ENCODE data around the gene EZH2. TPM values are rescaled to one million over a fixed set of nuclear protein-coding genes. Genes with fewer than 3 reads are reported as not detected.

Gene EZH2
- total and polyA plus RNA-seq, 2 of the 4 experiments (the other 2 are of a cell fraction): 13.1 to 19.8 TPM

- Histone ChIP-seq H3K27ac (ENCODE audit: insufficient read depth, low read length) (no peak overlapping the region), H3K4me3 (ENCODE audit: insufficient read depth, low read depth, low read length) (no peak overlapping the region), H2BK120ac (ENCODE audit: low read depth, low read length) (no peak overlapping the region), H3K23ac (ENCODE audit: low read depth, low read length) (no peak overlapping the region), H2AK9ac (replicated peaks; ENCODE audit: low read depth, low read length, poor library complexity) (peak overlapping the region; percentile 48), H2BK15ac (ENCODE audit: low read depth, low read length) (no peak overlapping the region), H2BK20ac (ENCODE audit: low read depth, low read length) (no peak overlapping the region), H2BK5ac (ENCODE audit: low read depth, low read length, poor library complexity, severe bottlenecking) (no peak overlapping the region), H3K4me1 (ENCODE audit: control insufficient read depth, insufficient read depth, low read length) (no peaks in the 10 kb centered on the region), H3K14ac (replicated peaks; ENCODE audit: low read depth, low read length) (no peak overlapping the region), H4K5ac (ENCODE audit: low read depth, low read length) (no peak overlapping the region), H3K4me2 (ENCODE audit: low read depth, low read length) (no peak overlapping the region), H3K9me3 (ENCODE audit: control insufficient read depth, insufficient read depth, low read length) (no peaks in the 10 kb centered on the region), H3K18ac (ENCODE audit: low read depth, low read length) (no peak overlapping the region), H4K8ac (ENCODE audit: low read depth in 2 of 2, low read length in 2 of 2) (no peak overlapping the region), H3K9ac (ENCODE audit: low read depth, low read length) (no peak overlapping the region), H3K27me3 (ENCODE audit: control insufficient read depth, insufficient read depth, low read length) (no peaks in the 10 kb centered on the region), H3K9me1 (ENCODE audit: insufficient read depth, low read length) (no peaks in the 10 kb centered on the region), H2AFZ (replicated peaks; ENCODE audit: low read length, poor library complexity) (no peak overlapping the region), H4K20me1 (ENCODE audit: insufficient read depth, low read length) (no peaks in the 10 kb centered on the region; the same call in 1 of the 2 replicates), H3K4ac (ENCODE audit: low read depth, low read length) (no peak overlapping the region), H4K91ac (ENCODE audit: insufficient read depth, low read depth, low read length) (no peak overlapping the region), H2AK5ac (ENCODE audit: low read depth, low read length) (no peak overlapping the region), H3K36me3 (ENCODE audit: control insufficient read depth, insufficient read depth, low read length) (peaks cover 53% of the 10 kb centered on the region), H3K56ac (ENCODE audit: extremely low read depth, insufficient read depth, low read length) (no peak overlapping the region), H3K79me1 (ENCODE audit: low read depth in 1 of 2, low read length in 2 of 2) (no peaks in the 10 kb centered on the region; a peak in 1 of 4 replicates)
- ATAC-seq (ENCODE audit: low read depth) (no peak), DNase-seq (no peak)
- in situ Hi-C loops (cut with MboI; ENCODE audit: low sequenced_read_pairs): no loop called here
- ChIA-PET CTCF (no interaction called here), POLR2A (ENCODE audit: unreplicated experiment) (no interaction called here)
- WGBS, 2 experiments (ENCODE audit: extremely low coverage in 2 of 2, insufficient read length in 1 of 2): no CpG with 5 or more reads among the region's 5 CpGs
- no peak for TF ChIP-seq BHLHE40 (IDR thresholded peaks at IDR 0.05; ENCODE audit: low read depth, low read length)
- no peak for TF ChIP-seq FOS (IDR thresholded peaks at IDR 0.05; ENCODE audit: low read depth, low read length)
- no peak for TF ChIP-seq RFX5 (IDR thresholded peaks at IDR 0.05; ENCODE audit: low read depth, low read length)
- no peak for TF ChIP-seq CEBPB (IDR thresholded peaks at IDR 0.05; ENCODE audit: low read depth, low read length)
- no peak for TF ChIP-seq RCOR1 (IDR thresholded peaks at IDR 0.05; ENCODE audit: insufficient replicate concordance, low read length)
- TF ChIP-seq RAD21 (IDR thresholded peaks at IDR 0.05; ENCODE audit: low read length): no peak
- TF ChIP-seq POLR2A (IDR thresholded peaks at IDR 0.05; ENCODE audit: low read depth, low read length): no peak
- no peak for TF ChIP-seq CTCF (conservative IDR thresholded peaks at IDR 0.05; ENCODE audit: low read depth, low read length)
- TF ChIP-seq CHD1 (IDR thresholded peaks at IDR 0.05; ENCODE audit: low read depth, low read length): no peak
- TF ChIP-seq NFE2L2 (IDR thresholded peaks at IDR 0.05; ENCODE audit: low read depth, low read length): no peak
- no peak for TF ChIP-seq MAFK (IDR thresholded peaks at IDR 0.05; ENCODE audit: low read depth, low read length)
- no peak for TF ChIP-seq USF2 (IDR thresholded peaks at IDR 0.05; ENCODE audit: low read depth, low read length)
- TF ChIP-seq MAZ (IDR thresholded peaks at IDR 0.05; ENCODE audit: borderline replicate concordance, low read depth, low read length): no peak
- TF ChIP-seq MXI1 (IDR thresholded peaks at IDR 0.05; ENCODE audit: borderline replicate concordance, low read depth, low read length): no peak
- no peak for TF ChIP-seq SMC3 (IDR thresholded peaks at IDR 0.05; ENCODE audit: low read depth, low read length)
- TF ChIP-seq ELK1 (IDR thresholded peaks at IDR 0.05; ENCODE audit: borderline replicate concordance, low read depth, low read length): no peak
- dilution Hi-C loops (cut with HindIII; ENCODE audit: low sequenced_read_pairs, unreplicated experiment): no loop called here
- intact Hi-C loops (cut with micrococcal nuclease): no loop called here
- no TSS peak for BruUV-seq (replicated peaks)
Measured at GRCh38 chr7:148803094-148803493, 81.0 kb downstream of the EZH2 start.
